HepG2 (cell line): ENCODE results near the gene ESPNL. TPM values are rescaled to one million over a fixed set of nuclear protein-coding genes. Genes with fewer than 3 reads are reported as not detected.

ENCODE experiments used
- ATAC-seq: fragments of 200-7000 bp; cut with Tn5 transposase; 3 replicates; pipeline ENCODE4 v1.9.1; 2020; ENCODE audit warnings: mild to moderate bottlenecking, moderate library complexity
- BruUV-seq: library from RNA; stranded (reverse); fragments of 400-500 nt; replicated peaks from 2 replicates; lab custom pipeline; 2021; lab: Mats Ljungman, UMichigan
- CTCF ChIA-PET: fragments of 300-600 bp; formaldehyde crosslinking; extraction: SDS; loops from one replicate; lab custom pipeline; 2021; ENCODE audit warnings: low total read pairs, inconsistent platforms, low intra/inter-chr PET ratio; lab: Yijun Ruan, JAX
- POLR2A ChIA-PET: fragments of 350-600 bp; sonication (Branson Sonifier 250); formaldehyde crosslinking; loops from one replicate; lab custom pipeline; 2020; ENCODE audit warnings: antibody characterized with exemption, inconsistent platforms; lab: Yijun Ruan, JAX
- DNase-seq: peaks from one replicate; pipeline ENCODE4 v3.0.0-alpha.2; 2015; ENCODE audit warnings: low spot score
- FAIRE-seq: peaks from 3 replicates; lab custom pipeline; 2011; peaks lifted over from hg19 to GRCh38; lab: Jason Lieb, UNC
- H2AFZ ChIP-seq: one replicate; pipeline ENCODE4 v1.6.1; 2011; ENCODE audit warnings: low read length, inconsistent platforms
- H3K27ac ChIP-seq: fragments of 300-600 bp; 3 replicates; pipeline ENCODE4 v1.8.0; 2011; ENCODE audit warnings: mixed run types, mild to moderate bottlenecking, mixed read lengths, low read length, inconsistent platforms; ENCODE audit not compliant: insufficient read depth; ENCODE audit errors: extremely low read length
- H3K27me3 ChIP-seq, 2 experiments: fragments of 200-600 bp in 1 of 2; 2 replicates in 1 of 2; 3 replicates in 1 of 2; pipeline versions ENCODE4 v1.6.0 to v1.8.0; 2011; ENCODE audit warnings: low read length in 2 of 2, mild to moderate bottlenecking in 2 of 2, moderate library complexity in 2 of 2, inconsistent platforms in 1 of 2; ENCODE audit not compliant: insufficient read depth in 2 of 2, control insufficient read depth in 1 of 2
- H3K36me3 ChIP-seq, 2 experiments: fragments of 200-600 bp in 1 of 2; replicated peaks in 1 of 2; 2 replicates in 1 of 2; 3 replicates in 1 of 2; pipeline versions ENCODE4 v1.5.1 to v1.8.0; 2011; ENCODE audit warnings: low read length in 2 of 2, inconsistent platforms in 1 of 2; ENCODE audit not compliant: insufficient read depth in 2 of 2, control insufficient read depth in 1 of 2
- H3K4me1 ChIP-seq: 2 replicates; pipeline ENCODE4 v1.5.1; 2012; ENCODE audit warnings: low read length, inconsistent platforms; ENCODE audit not compliant: insufficient read depth
- H3K4me2 ChIP-seq: 2 replicates; pipeline ENCODE4 v1.6.0; 2011; ENCODE audit warnings: low read depth, low read length, inconsistent platforms
- H3K4me3 ChIP-seq, 3 experiments: fragments of 200-600 bp in 1 of 3; sonication (generic), shearing (Covaris generic) in 1 of 3; replicated peaks in 1 of 3; 2 replicates each; pipeline ENCODE4 v1.5.1; 2011 to 2016; ENCODE audit warnings: low read length in 3 of 3, inconsistent platforms in 2 of 3, low read depth in 2 of 3, mild to moderate bottlenecking in 2 of 3, control low read depth in 1 of 3, mixed read lengths in 1 of 3; ENCODE audit not compliant: insufficient read depth in 1 of 3
- H3K79me2 ChIP-seq: one replicate; pipeline ENCODE4 v1.6.1; 2011; ENCODE audit warnings: low read length, inconsistent platforms; ENCODE audit not compliant: insufficient read depth
- H3K9ac ChIP-seq: 2 replicates; pipeline ENCODE4 v1.6.0; 2011; ENCODE audit warnings: mild to moderate bottlenecking, low read depth, low read length, inconsistent platforms; ENCODE audit not compliant: insufficient read depth
- H3K9me3 ChIP-seq: 2 replicates; pipeline ENCODE4 v1.5.1; 2012; ENCODE audit warnings: mild to moderate bottlenecking, low read length
- H4K20me1 ChIP-seq: 2 replicates; pipeline ENCODE4 v1.6.0; 2011; ENCODE audit warnings: inconsistent platforms, mild to moderate bottlenecking, low read length, moderate library complexity; ENCODE audit not compliant: insufficient read depth
- ASH2L ChIP-seq: fragments of 300-600, 200-600 bp; sonication (generic); IDR thresholded peaks from 2 replicates; pipeline ENCODE4 v1.7.0; 2017; ENCODE audit warnings: low read depth, mild to moderate bottlenecking, moderate library complexity, mixed read lengths, low read length; ENCODE audit not compliant: insufficient read length
- DRAP1 ChIP-seq: IDR thresholded peaks from 2 replicates; pipeline ENCODE4 v1.6.1; 2016; ENCODE audit warnings: missing genetic modification reagents, missing compliant biosample characterization
- ELF3 ChIP-seq: IDR thresholded peaks from 2 replicates; pipeline ENCODE4 v1.6.1; 2016; ENCODE audit warnings: missing genetic modification reagents, missing compliant biosample characterization
- FOXK2 ChIP-seq: fragments of 450-650 bp; IDR thresholded peaks from 2 replicates; pipeline ENCODE4 v1.6.1; 2016
- GLMP ChIP-seq: sonication (generic); formaldehyde crosslinking; IDR thresholded peaks from 2 replicates; pipeline ENCODE4 v1.9.0; 2021; ENCODE audit warnings: missing genetic modification reagents, mild to moderate bottlenecking, borderline replicate concordance
- HDAC1 ChIP-seq: sonication (generic); formaldehyde crosslinking; IDR thresholded peaks from 2 replicates; pipeline ENCODE4 v1.5.1; 2020; ENCODE audit warnings: mild to moderate bottlenecking, missing genetic modification reagents
- NRL ChIP-seq: sonication (generic); formaldehyde crosslinking; IDR thresholded peaks from 2 replicates; pipeline ENCODE4 v1.5.0; 2020; ENCODE audit warnings: missing genetic modification reagents, mild to moderate bottlenecking, moderate library complexity, borderline replicate concordance
- PAF1 ChIP-seq: IDR thresholded peaks from 2 replicates; pipeline ENCODE4 v1.6.1; 2016; ENCODE audit warnings: missing genetic modification reagents, missing compliant biosample characterization
- POLR2A ChIP-seq, 2 experiments: IDR thresholded peaks; 2 replicates each; pipeline ENCODE4 v1.6.1; 2011; ENCODE audit warnings: low read depth in 2 of 2, low read length in 2 of 2, mild to moderate bottlenecking in 1 of 2, moderate library complexity in 1 of 2; ENCODE audit not compliant: insufficient read depth in 1 of 2
- RCOR2 ChIP-seq: IDR thresholded peaks from 2 replicates; pipeline ENCODE4 v1.6.1; 2016; ENCODE audit warnings: missing biosample characterization, missing genetic modification reagents
- SETDB1 ChIP-seq: sonication (generic); formaldehyde crosslinking; IDR thresholded peaks from 2 replicates; pipeline ENCODE4 v1.5.1; 2020; ENCODE audit warnings: missing genetic modification reagents, mild to moderate bottlenecking, borderline replicate concordance
- TEAD2 ChIP-seq: sonication (generic); formaldehyde crosslinking; IDR thresholded peaks from 2 replicates; pipeline ENCODE4 v1.9.0; 2021; ENCODE audit warnings: missing genetic modification reagents
- ZFP36 ChIP-seq: fragments of 150-350 bp; IDR thresholded peaks from 2 replicates; pipeline ENCODE4 v1.6.1; 2018; ENCODE audit warnings: borderline replicate concordance, low read length, low read depth; ENCODE audit not compliant: partially characterized antibody
- ZNF205 ChIP-seq: IDR thresholded peaks from 2 replicates; pipeline ENCODE4 v1.6.1; 2018; ENCODE audit warnings: missing biosample characterization, missing genetic modification reagents
- ZNF33A ChIP-seq: sonication (generic); formaldehyde crosslinking; IDR thresholded peaks from 2 replicates; pipeline ENCODE4 v1.5.1; 2020; ENCODE audit warnings: missing genetic modification reagents, mild to moderate bottlenecking, moderate library complexity, borderline replicate concordance
- ZNF577 ChIP-seq: sonication (generic); formaldehyde crosslinking; IDR thresholded peaks from 2 replicates; pipeline ENCODE4 v1.4.0; 2020; ENCODE audit warnings: mild to moderate bottlenecking, low read depth, missing genetic modification reagents, borderline replicate concordance
- ZNF710 ChIP-seq: sonication (generic); formaldehyde crosslinking; IDR thresholded peaks from 2 replicates; pipeline ENCODE4 v1.5.0; 2020; ENCODE audit warnings: mild to moderate bottlenecking, missing genetic modification reagents, borderline replicate concordance
- WGBS: methylation state at CpG from one replicate; pipeline ENCODE4 v1.1.6; 2017; ENCODE audit warnings: low lambda C conversion rate; 5-methylcytosine and 5-hydroxymethylcytosine counted together
- in situ Hi-C: cut with HindIII; loops from 2 replicates; pipeline ENCODE4 v1.10.0; 2017; ENCODE audit warnings: low pct_unique_long_range_greater_than_20kb; ENCODE audit not compliant: extremely low pct_ligation_motif_present
- intact Hi-C: fragments of 100-400 bp; cut with micrococcal nuclease; formaldehyde crosslinking; loops from one replicate; pipeline ENCODE4 v1.10.0; 2022; ENCODE audit not compliant: unreplicated experiment
- polyA plus RNA-seq, 8 experiments: library from polyadenylated mRNA; depleted of rRNA in 3 of 8; stranded (reverse) in 7 of 8; unstranded in 1 of 8; fragments of >200 nt; fragmentation: Illumina TruSeq in 4 of 8; extraction: Trizol in 4 of 8; gene quantifications; 2 replicates each; pipeline versions ENCODE4 v1.2.1 to v1.2.3, GENCODE V29; 2011 to 2016; ENCODE audit warnings: low read depth in 4 of 8, missing spikeins in 1 of 8, mixed read lengths in 1 of 8; ENCODE audit not compliant: insufficient read depth in 1 of 8
- total RNA-seq, 5 experiments: library from RNA; depleted of rRNA; stranded (reverse); fragments of >200 nt; fragmentation: Illumina TruSeq; extraction: Trizol; gene quantifications; 2 replicates each; pipeline ENCODE4 v1.2.3, GENCODE V29; 2016; ENCODE audit warnings: low read depth in 1 of 5

The ESPNL gene
- total and polyA plus RNA-seq, 2 of the 13 experiments (the other 11 are each of a cell fraction or from before 2014, with no cell fraction given), result 0.45 to 0.80 TPM

GRCh38 chr2:238141541-238142318, 41.6 kb downstream of the ESPNL start:
- Histone ChIP-seq H3K79me2 (no peaks in the 10 kb centered on the region), H4K20me1 (no peaks in the 10 kb centered on the region), H3K4me3 (no peak overlapping the region; a peak in 1 of 6 replicates), H3K27me3 (peaks cover 13 to 45% of the 10 kb centered on the region in 2 experiments), H3K36me3 (no peaks in the 10 kb centered on the region), H3K9me3 (no peaks in the 10 kb centered on the region), H3K4me2 (0 out of 2 replicates have a peak overlapping the region, but pooled peaks have one; percentile 21), H2AFZ (no peak overlapping the region), H3K4me1 (peaks cover 53% of the 10 kb centered on the region), H3K27ac (no peak overlapping the region), H3K9ac (no peak overlapping the region)
- intact Hi-C loops, result no loop called here
- 29% methylated on average over 10 of the region's 10 CpGs for WGBS
- FAIRE-seq (no peak), ATAC-seq (no peak), DNase-seq (peak; percentile 54)
- ChIA-PET POLR2A (interaction anchor here (1.0 kb wide), 1 partner anchor 10 kb away, joined by 3 read pairs; no protein-coding TSS in a partner anchor), CTCF (no interaction called here)
- in situ Hi-C loops, result no loop called here
- BruUV-seq, result no TSS peak
- TF ChIP-seq HDAC1 (CRISPR knock-in tag) (no peak), ELF3 (0 out of 2 replicates have a peak, but pooled peaks have one; percentile 25), ZNF205 (CRISPR knock-in tag) (no peak), RCOR2 (no peak), SETDB1 (CRISPR knock-in tag) (no peak), DRAP1 (CRISPR knock-in tag) (no peak), ZNF710 (CRISPR knock-in tag) (0 out of 2 replicates have a peak, but pooled peaks have one; percentile 34), GLMP (CRISPR knock-in tag) (no peak), ZNF33A (CRISPR knock-in tag) (no peak), ZFP36 (peak; percentile 88), PAF1 (CRISPR knock-in tag) (no peak), ZNF577 (no peak), POLR2A (IDR thresholded peaks at IDR 0.05; ENCODE audit: insufficient read depth in 1 of 2, low read depth in 2 of 2, low read length in 2 of 2) (no peak), NRL (CRISPR knock-in tag) (no peak), TEAD2 (no peak), FOXK2 (no peak), ASH2L (no peak)
